Measurements from ENCODE around the gene ANKRD37.
A peak's percentile ranks its signal among the peaks of the same experiment; 100 is the strongest.

The ANKRD37 gene

DNA sequence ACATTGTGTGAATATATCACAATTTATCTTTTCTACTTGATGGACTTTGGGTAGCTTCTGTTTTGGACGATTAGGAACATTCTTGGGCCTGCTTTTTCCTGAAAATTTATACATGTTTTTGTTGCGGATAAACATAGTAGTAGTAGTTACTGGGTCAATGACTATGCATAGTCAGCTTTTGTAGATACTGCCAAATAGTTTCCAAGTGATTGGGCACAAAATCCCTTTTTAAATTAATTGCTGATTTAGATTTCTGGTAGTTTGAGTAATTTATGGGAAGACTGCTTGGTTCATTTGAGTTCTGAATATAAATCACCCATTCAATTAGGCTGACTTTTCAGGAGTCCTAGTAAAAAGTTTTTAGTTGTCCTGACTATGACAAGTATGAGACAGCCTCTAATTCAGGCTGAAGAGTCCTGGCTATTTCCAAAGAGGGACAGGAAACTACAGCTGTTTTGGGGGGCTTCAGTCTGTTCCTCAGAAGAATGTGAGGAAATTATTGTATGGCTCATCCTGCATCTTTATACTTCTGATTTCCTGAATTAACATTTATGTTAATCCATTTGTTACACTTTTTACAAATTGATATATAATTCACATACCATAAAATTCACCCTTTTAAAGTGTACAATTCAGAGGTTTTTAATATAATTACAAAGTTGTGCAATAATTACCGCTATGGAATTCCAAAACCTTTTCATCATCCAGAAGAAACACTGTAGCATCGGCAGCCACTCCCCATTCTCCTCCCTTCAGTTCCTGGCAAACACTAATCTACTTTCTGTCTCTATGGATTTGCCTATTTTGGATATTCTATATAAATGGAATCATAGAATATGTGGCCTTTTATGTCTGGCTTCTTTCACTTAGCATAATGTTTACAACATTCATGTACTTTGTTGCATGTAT, 15.1 kb upstream of the ANKRD37 start:
- DNase-seq = no peak

DNA sequence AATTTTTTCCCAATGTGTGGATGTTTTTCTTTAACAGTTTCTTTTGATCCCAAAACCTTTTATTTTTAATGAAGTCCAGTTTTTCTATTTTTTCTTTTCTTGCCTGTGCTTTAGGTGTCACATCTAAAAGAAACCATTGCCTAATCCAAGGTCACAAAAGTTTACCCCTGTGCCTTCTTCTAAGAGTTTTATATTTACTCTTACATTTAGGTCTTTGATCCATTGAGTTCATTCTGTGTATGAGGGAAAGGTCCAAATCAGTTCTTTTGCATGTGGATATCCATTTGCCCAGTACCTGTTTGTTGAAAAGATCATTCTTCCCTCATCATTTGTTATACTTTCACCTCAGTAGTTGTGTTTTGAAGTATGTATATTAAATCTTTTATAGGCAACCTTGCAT, 13.9 kb upstream of the ANKRD37 start:
- DNase-seq = no peak

DNA sequence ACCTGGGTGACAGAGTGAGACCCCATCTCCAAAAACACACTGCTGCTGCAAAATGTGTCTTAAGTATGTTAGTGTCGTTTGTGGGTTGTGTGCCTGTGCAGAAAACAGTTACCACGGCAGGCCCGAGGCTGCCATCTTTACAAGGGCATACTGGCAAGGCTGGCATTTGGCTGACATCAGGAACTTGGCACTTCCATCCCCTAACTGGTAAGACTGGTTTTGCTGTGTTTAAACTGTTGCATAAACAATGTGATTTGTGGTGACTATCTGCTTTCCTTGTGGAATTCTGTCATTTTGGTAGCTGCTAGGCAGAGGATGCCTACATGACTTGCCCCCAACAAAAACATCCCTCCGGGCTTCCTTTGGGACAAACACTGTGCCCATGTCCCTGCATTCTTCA, 13.2 kb upstream of the ANKRD37 start:
- DNase-seq = no peak

DNA sequence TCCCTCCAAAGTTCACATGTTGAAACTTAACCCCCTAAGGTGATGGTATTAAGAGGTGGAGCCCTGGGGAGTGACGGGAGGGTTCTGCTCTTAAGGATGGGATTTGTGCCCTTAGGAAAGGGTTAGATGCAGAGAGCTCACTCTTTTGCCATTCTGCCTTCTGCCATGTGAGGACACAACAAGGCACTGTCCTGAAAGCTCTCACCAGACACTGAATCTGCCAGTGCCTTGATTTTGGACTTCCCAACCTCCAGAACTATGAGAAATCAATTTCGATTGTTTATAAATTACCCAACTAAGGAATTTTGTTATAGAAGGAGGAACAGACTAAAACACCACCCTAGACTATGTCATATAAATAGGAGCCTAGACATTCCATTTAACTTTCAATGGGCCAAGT, 12.6 kb upstream of the ANKRD37 start:
- DNase-seq = no peak

DNA sequence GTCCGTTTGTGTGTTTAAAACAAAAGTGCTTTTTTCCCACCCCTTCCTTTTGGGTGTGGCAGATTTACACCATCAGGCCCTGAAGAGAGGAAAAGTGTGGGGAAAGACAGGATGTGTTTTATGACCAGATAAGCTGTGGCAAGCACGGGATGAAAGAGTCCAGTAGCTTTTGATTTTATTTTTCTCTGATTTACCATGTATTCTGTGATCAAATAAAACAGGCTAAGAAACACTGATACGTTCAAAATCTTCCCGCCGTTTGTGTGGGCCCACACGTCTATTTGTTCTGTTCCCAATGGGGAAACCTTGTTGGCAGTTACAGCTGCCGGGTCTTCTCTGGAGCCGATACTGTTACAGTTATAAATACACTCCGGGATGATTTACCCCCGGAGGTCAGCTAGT, 11.7 kb upstream of the ANKRD37 start:
- no peak for DNase-seq

- DNase-seq = no peak
Measured at GRCh38 chr4:185387957-185388356, 8.7 kb upstream of the ANKRD37 start.

- no peak for DNase-seq
Measured at GRCh38 chr4:185390941-185391340, 5.7 kb upstream of the ANKRD37 start.

GRCh38 chr4:185392156-185392555, 4.5 kb upstream of the ANKRD37 start:
- DNase-seq = no peak

DNA sequence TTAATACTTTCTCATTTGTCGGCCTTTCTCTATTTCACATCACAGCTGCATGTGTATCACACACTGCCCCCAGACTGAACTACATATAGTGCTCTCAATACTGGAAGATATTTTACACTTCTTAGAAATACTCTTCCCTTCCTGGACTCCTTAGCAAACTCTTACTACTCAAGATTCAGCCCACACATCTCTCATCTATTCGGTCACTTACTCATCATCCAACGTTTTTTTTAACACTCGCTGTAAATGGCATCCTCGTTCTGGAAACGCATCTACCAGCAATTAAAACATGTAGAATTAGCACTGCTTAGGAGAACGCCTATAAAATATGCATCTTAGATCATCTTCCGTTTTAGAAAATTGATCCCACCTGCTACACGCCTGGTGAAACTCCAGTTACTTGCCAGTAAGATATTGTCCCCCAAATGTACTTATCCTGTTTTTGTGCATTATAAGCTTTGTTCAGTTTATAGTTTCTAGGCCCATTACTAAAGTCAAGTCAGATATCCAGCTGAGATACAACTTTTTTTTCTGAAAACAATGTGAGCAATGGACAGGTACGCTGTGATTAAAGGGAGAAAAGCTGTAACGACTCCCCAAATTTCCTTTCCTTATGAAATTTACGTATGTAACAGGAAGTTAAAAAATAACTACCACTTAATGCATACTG, 1.9 kb upstream of the ANKRD37 start:
- DNase-seq = no peak

- no peak for DNase-seq
Measured at GRCh38 chr4:185395238-185395955, 1.2 kb upstream of the ANKRD37 start, which contains the start of gene LRP2BP. LRP2BP (minus strand) TSS chr4:185395924; CDS start chr4:185378186, 17,738 bp downstream.

GRCh38 chr4:185395956-185396723, 501 bp upstream of the ANKRD37 start:
- DNase-seq = peak; percentile 90 to 95

- DNase-seq = no peak
Measured at GRCh38 chr4:185398618-185399017, 2.0 kb downstream of the ANKRD37 start.

DNA sequence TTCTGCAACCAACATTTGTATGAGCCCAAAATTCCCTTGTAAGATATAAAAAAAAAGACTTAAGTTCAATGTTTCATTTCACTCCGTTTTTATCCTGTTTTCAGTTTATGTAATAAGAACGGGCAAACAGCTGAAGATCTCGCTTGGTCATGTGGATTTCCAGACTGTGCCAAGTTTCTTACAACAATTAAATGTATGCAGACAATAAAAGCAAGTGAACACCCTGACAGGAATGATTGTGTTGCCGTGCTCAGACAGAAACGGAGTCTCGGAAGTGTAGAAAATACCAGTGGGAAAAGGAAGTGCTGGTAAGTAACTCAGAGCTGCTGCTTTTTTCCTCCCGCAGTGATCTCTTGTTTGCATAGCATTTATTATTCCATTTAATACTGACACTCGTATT, 2.8 kb downstream of the ANKRD37 start:
- DNase-seq = peak in 1 of 2 experiments; percentile 2

DNA sequence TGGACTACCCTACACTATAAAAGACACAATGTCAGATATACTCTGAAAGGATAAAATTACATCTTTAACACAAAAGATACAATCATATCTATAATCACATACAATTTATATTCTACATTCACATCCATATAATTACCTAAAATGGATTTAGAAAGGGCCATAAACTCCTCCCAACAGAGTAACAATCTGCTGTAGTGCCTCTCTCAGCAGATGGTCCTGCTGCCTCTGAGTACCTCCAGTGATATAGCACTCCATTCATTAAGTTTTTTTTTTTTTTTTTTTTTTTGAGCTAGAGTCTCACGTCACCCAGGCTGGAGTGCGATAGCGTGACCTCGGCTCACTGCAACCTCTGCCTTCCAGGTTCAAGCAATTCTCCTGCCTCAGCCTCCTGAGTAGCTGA, 7.4 kb downstream of the ANKRD37 start:
- DNase-seq = no peak

DNA sequence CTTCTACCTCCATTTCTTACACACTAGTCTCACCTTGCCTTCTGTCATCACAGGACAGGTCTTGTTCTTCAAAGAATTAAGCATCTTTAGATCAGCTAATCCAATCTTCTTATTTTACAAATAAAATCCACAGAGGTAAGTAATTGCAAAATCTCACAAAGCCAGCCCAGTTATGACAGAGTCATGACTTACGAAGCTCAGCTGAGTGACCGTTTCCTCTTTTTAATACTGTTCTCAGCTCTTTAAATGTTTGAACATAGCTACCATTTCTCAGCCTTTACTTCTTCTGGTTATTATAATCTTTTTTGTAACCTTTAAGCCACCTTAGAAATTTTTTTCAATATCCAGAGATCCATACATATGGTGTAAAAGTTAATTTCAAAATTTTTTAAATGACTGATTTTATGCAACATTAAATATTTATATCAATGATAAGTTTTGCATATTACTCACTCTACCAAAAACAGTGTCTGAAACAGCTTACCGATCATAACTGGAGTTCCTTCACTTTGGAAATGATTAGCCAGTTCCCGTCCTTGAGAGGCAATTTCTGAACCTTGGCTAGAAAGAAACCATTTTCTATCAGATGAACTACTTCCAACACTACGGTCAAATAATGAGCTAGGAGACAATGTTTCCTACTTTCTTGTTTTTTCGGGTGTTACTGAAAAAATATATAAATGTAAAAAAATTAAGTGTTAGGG, 8.8 kb downstream of the ANKRD37 start:
- no peak for DNase-seq

GRCh38 chr4:185408432-185408831, 11.8 kb downstream of the ANKRD37 start:
- no peak for DNase-seq

GRCh38 chr4:185411849-185412248, 15.2 kb downstream of the ANKRD37 start:
- DNase-seq = no peak

DNA sequence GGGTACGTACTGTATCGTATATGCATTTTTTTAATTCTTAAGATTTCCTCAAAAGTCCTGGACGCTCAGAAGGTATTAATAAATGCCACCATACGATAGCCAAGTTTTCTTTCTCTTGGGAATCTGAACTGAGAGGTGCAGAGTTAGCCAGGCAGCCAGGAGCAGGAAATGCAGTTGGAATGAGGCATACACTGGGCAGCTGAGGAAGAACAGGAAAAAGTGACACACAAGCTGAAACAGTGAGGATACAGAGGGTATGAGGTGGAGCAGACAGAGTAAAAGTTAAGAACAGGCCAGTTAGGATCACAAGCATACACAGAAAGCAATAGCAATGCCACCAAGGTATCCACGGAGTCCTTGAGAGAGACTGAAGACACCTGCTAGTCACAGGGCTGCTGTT, 15.8 kb downstream of the ANKRD37 start:
- no peak for DNase-seq

DNA sequence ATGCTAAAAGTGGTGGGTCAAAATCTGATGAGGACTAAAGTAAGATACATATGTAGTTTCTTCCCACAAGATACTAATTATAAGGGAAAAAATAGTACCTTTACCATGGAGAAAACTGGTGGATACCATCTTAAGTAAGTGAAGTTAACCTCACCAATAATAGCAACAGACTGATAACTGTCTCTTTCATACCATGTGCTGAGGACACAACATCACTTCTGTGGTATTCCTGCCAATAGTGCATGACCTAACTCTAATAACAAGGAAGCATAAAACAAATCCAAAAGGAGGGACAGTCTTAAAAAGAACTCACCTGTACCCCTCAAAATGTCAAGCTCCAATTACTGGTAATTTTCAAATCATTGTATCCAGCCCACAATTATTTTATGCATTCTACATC, 20.3 kb downstream of the ANKRD37 start:
- no peak for DNase-seq

- DNase-seq = no peak
Measured at GRCh38 chr4:185421366-185422124, 24.9 kb downstream of the ANKRD37 start.

DNA sequence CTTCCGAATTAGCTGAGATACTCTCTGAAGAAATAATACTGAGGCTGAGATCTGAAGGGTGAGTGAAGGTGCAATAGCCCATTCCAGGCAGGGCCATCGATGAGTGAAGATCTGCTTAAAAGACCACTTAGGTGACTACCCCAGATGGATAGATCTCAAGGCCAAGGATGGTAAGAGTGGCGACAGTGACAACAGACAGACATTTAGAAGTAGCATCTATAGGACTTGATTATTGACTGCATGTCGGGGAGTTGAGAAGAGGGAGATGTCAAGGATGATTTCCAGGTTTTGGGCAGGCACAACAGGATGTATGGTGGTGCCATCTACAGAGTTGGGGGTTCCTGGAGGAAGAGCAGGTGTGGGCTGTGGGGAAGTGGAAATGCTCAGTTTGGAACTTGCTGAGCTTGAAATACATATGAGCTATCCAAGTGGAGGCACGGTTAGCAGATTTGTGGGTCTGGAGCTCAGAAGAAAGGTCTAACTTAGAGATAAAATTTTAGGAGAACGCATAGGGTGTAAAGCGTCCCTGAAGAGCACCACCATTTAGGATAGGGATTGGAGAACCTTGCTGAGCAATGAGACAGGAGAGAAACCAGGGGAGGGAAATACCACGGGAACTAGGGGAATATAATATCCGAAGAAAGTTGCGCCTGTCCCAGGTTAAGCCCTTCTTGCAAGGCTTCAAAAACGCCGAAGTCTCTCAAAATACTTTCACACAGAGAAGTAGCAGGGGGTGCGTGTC, 28.4 kb downstream of the ANKRD37 start:
- DNase-seq = no peak

Measured in NCI-H2081 (cell line).